MM.1S (cell line): ENCODE data around the gene MAD1L1.

Experiments
- DNase-seq: peaks from one replicate; pipeline ENCODE4 v3.0.0-alpha.2; 2015
- H2AFZ ChIP-seq: fragments of 300-600 bp; sonication (generic); 2 replicates; pipeline ENCODE4 v1.6.0; 2016; ENCODE audit warnings: antibody characterized with exemption, low read length
- H3F3A ChIP-seq: fragments of 300-600 bp; sonication (generic); 2 replicates; pipeline ENCODE4 v1.6.1; 2016; ENCODE audit warnings: mild to moderate bottlenecking, antibody characterized with exemption, low read length, moderate library complexity, mixed read lengths; ENCODE audit not compliant: insufficient read depth
- H3K27ac ChIP-seq: fragments of 300-600 bp; sonication (generic); 2 replicates; pipeline ENCODE4 v1.5.1; 2016; ENCODE audit warnings: mild to moderate bottlenecking, low read length
- H3K27me3 ChIP-seq: fragments of 300-600 bp; sonication (generic); replicated peaks from 2 replicates; pipeline ENCODE4 v1.6.0; 2016; ENCODE audit warnings: low read length; ENCODE audit not compliant: insufficient read depth
- H3K36me3 ChIP-seq: fragments of 300-600 bp; sonication (generic); replicated peaks from 2 replicates; pipeline ENCODE4 v1.6.1; 2016; ENCODE audit warnings: mild to moderate bottlenecking, low read length, mixed read lengths; ENCODE audit not compliant: insufficient read depth
- H3K4me1 ChIP-seq: fragments of 300-600 bp; sonication (generic); 2 replicates; pipeline ENCODE4 v1.6.1; 2016; ENCODE audit warnings: low read length, mixed read lengths
- H3K4me2 ChIP-seq: fragments of 300-600 bp; sonication (generic); 2 replicates; pipeline ENCODE4 v1.6.0; 2016; ENCODE audit warnings: low read depth, low read length
- H3K4me3 ChIP-seq: fragments of 300-600 bp; sonication (generic); 2 replicates; pipeline ENCODE4 v1.5.1; 2016; ENCODE audit warnings: low read length, mixed read lengths
- H3K79me2 ChIP-seq: fragments of 300-600 bp; sonication (generic); 2 replicates; pipeline ENCODE4 v1.6.1; 2016; ENCODE audit warnings: mixed run types, low read length, mixed read lengths
- H3K9ac ChIP-seq: fragments of 300-600 bp; sonication (generic); 2 replicates; pipeline ENCODE4 v1.6.1; 2016; ENCODE audit warnings: low read length, mixed read lengths
- H3K9me2 ChIP-seq: fragments of 300-600 bp; sonication (generic); replicated peaks from 2 replicates; pipeline ENCODE4 v1.6.1; 2016; ENCODE audit warnings: mild to moderate bottlenecking, low read length, mixed read lengths; ENCODE audit not compliant: insufficient read depth
- H3K9me3 ChIP-seq: fragments of 300-600 bp; sonication (generic); replicated peaks from 2 replicates; pipeline ENCODE4 v1.6.1; 2016; ENCODE audit warnings: mild to moderate bottlenecking, low read length, mixed read lengths; ENCODE audit not compliant: insufficient read depth
- H4K20me1 ChIP-seq: fragments of 300-600 bp; sonication (generic); 2 replicates; pipeline ENCODE4 v1.6.1; 2016; ENCODE audit warnings: mild to moderate bottlenecking, low read length, moderate library complexity, mixed read lengths; ENCODE audit not compliant: insufficient read depth
- CTCF ChIP-seq: fragments of 300-600 bp; sonication (generic); IDR thresholded peaks from 2 replicates; pipeline ENCODE4 v1.5.1; 2016; ENCODE audit warnings: antibody characterized with exemption, low read length, mixed read lengths
- EZH2 ChIP-seq: fragments of 300-600 bp; sonication (generic); optimal IDR thresholded peaks from 2 replicates; pipeline ENCODE3; 2017; ENCODE audit warnings: low read depth, mild to moderate bottlenecking, antibody characterized with exemption, low read length, mixed read lengths
- EZH2phosphoT487 ChIP-seq: fragments of 300-600 bp; sonication (generic); IDR thresholded peaks from 2 replicates; pipeline ENCODE4 v1.6.1; 2018; ENCODE audit warnings: antibody characterized with exemption, low read length

The MAD1L1 gene

GRCh38 chr7:2168615-2169311 is 64.0 kb downstream of the MAD1L1 start:
- Histone ChIP-seq H3K9me2 (no peaks in the 10 kb centered on the region), H3K27ac (no peak overlapping the region), H3K79me2 (no peaks in the 10 kb centered on the region), H4K20me1 (no peaks in the 10 kb centered on the region), H3K4me1 (no peaks in the 10 kb centered on the region), H3F3A (no peaks in the 10 kb centered on the region), H2AFZ (no peak overlapping the region), H3K36me3 (no peaks in the 10 kb centered on the region), H3K9me3 (no peaks in the 10 kb centered on the region), H3K27me3 (no peaks in the 10 kb centered on the region), H3K4me3 (no peak overlapping the region), H3K4me2 (no peak overlapping the region), H3K9ac (no peak overlapping the region)
- no peak for TF ChIP-seq CTCF
- TF ChIP-seq EZH2phosphoT487, result no peak
- TF ChIP-seq EZH2, result no peak
- no peak for DNase-seq

GRCh38 chr7:2166625-2167280 is 66.0 kb downstream of the MAD1L1 start:
- no peaks in the 10 kb centered on the region for H3K36me3 ChIP-seq
- H4K20me1 ChIP-seq, result no peaks in the 10 kb centered on the region
- no peak for DNase-seq
- H3K9me3 ChIP-seq, result no peaks in the 10 kb centered on the region
- no peaks in the 10 kb centered on the region for H3K4me1 ChIP-seq
- no peaks in the 10 kb centered on the region for H3K9me2 ChIP-seq
- no peak for TF ChIP-seq EZH2
- TF ChIP-seq CTCF, result no peak
- no peak for TF ChIP-seq EZH2phosphoT487
- H3K4me3 ChIP-seq, result no peak overlapping the region
- H3K27me3 ChIP-seq, result no peaks in the 10 kb centered on the region
- no peak overlapping the region for H3K27ac ChIP-seq
- H3F3A ChIP-seq, result no peaks in the 10 kb centered on the region
- no peak overlapping the region for H2AFZ ChIP-seq
- no peaks in the 10 kb centered on the region for H3K79me2 ChIP-seq
- H3K4me2 ChIP-seq, result no peak overlapping the region
- no peak overlapping the region for H3K9ac ChIP-seq

- Histone ChIP-seq H3K27ac (no peak overlapping the region), H3K36me3 (no peaks in the 10 kb centered on the region), H3K9me2 (no peaks in the 10 kb centered on the region), H3K4me2 (no peak overlapping the region), H3K9ac (no peak overlapping the region), H2AFZ (no peak overlapping the region), H3K9me3 (no peaks in the 10 kb centered on the region), H3K4me1 (no peaks in the 10 kb centered on the region), H3K27me3 (no peaks in the 10 kb centered on the region), H3F3A (no peaks in the 10 kb centered on the region), H3K79me2 (no peaks in the 10 kb centered on the region), H4K20me1 (no peaks in the 10 kb centered on the region), H3K4me3 (no peak overlapping the region)
- TF ChIP-seq EZH2 (no peak), CTCF (no peak), EZH2phosphoT487 (no peak)
- no peak for DNase-seq
Observed at GRCh38 chr7:2165610-2166594, 66.8 kb downstream of the MAD1L1 start.
